HFFc6 (cell line): ENCODE measurements around the gene VAMP4. TPM values are rescaled to one million over a fixed set of nuclear protein-coding genes. Genes with fewer than 3 reads are reported as not detected.
A peak's percentile ranks its signal among the peaks of the same experiment; 100 is the strongest.

Experiments used
- DNase-seq: peaks from one replicate; pipeline ENCODE4 v3.0.0-alpha.2; 2018
- H3K27ac Mint-ChIP-seq: 2 replicates; pipeline ENCODE4 v1.8.0; 2020; ENCODE audit warnings: mild to moderate bottlenecking, mixed read lengths
- H3K27me3 Mint-ChIP-seq: 2 replicates; pipeline ENCODE4 v1.8.0; 2021; ENCODE audit warnings: mild to moderate bottlenecking, moderate library complexity, mixed read lengths; ENCODE audit not compliant: insufficient read depth
- H3K36me3 Mint-ChIP-seq: 2 replicates; pipeline ENCODE4 v1.8.0; 2021; ENCODE audit warnings: low read depth, mixed read lengths
- H3K4me1 Mint-ChIP-seq: 2 replicates; pipeline ENCODE4 v1.8.0; 2020; ENCODE audit warnings: low read depth, mixed read lengths
- H3K4me3 Mint-ChIP-seq: 2 replicates; pipeline ENCODE4 v1.8.0; 2020; ENCODE audit warnings: mild to moderate bottlenecking, moderate library complexity, mixed read lengths
- H3K9me3 Mint-ChIP-seq: 2 replicates; pipeline ENCODE4 v1.8.0; 2020; ENCODE audit warnings: mild to moderate bottlenecking, mixed read lengths
- total RNA-seq, 6 experiments: library from RNA; stranded (reverse); fragmentation: NEBNext Ultra II Directional; extraction: Animal tissue kit (Norgen Biotek cat#: 25700); gene quantifications; 2 replicates in 1 of 6; 3 replicates in 5 of 6; pipeline ENCODE4 v1.2.3, GENCODE V29; 2021
- TF ChIP-seq, protein P1 (sequence below): fragments of 200-600 bp; sonication (generic); IDR thresholded peaks from 2 replicates; pipeline ENCODE4 v1.5.0; 2021; ENCODE audit warnings: antibody characterized with exemption, mild to moderate bottlenecking

Gene VAMP4
- total RNA-seq, 6 experiments from 2014 or later: 12.8 to 14.7 (median 13.4) TPM

DNA sequence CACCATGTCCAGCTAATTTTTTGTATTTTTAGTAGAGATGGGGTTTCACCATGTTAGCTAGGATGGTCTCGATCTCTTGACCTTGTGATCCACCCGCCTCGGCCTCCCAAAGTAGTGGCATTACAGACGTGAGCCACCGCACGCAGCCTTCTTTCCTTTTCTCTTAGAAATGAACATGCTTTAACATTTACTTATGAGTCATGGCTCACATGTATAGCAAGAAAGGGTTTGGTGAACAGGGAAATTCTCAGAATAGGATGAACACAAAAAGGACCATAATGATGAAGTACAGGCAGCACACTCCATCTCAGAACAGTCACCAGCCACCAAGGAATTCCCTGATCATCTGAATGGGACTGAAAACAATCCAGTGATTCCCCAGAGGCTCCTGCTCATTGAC lies 9.4 kb upstream of the VAMP4 start:
- no peak overlapping the region for H3K27ac Mint-ChIP-seq
- no peak for DNase-seq
- H3K36me3 Mint-ChIP-seq: no peaks in the 10 kb centered on the region
- no peak overlapping the region for H3K4me3 Mint-ChIP-seq
- H3K4me1 Mint-ChIP-seq: peaks cover 19% of the 10 kb centered on the region
- no peaks in the 10 kb centered on the region for H3K9me3 Mint-ChIP-seq
- TF ChIP-seq, protein P1, sequence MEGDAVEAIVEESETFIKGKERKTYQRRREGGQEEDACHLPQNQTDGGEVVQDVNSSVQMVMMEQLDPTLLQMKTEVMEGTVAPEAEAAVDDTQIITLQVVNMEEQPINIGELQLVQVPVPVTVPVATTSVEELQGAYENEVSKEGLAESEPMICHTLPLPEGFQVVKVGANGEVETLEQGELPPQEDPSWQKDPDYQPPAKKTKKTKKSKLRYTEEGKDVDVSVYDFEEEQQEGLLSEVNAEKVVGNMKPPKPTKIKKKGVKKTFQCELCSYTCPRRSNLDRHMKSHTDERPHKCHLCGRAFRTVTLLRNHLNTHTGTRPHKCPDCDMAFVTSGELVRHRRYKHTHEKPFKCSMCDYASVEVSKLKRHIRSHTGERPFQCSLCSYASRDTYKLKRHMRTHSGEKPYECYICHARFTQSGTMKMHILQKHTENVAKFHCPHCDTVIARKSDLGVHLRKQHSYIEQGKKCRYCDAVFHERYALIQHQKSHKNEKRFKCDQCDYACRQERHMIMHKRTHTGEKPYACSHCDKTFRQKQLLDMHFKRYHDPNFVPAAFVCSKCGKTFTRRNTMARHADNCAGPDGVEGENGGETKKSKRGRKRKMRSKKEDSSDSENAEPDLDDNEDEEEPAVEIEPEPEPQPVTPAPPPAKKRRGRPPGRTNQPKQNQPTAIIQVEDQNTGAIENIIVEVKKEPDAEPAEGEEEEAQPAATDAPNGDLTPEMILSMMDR: no peak
- H3K27me3 Mint-ChIP-seq: peaks cover 1% of the 10 kb centered on the region; the same call in 1 of the 2 replicates

DNA sequence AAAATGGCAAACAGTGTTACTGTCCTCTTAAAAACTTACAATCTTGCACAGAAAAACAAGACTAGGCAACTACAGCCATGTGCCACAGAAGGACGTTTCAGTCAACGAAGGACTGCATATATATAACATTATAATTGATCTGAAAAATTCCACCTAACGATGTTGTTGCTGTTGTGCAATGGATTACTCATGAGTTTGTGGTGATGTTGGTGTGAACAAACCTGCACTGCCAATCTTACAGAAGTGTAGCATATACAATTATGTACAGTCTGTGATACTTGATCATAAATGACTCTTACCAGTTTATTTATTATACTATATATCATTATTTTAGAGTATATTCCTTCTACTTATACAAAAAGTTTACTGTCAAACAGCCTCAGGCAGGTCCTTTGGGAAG lies 6.8 kb upstream of the VAMP4 start:
- H3K9me3 Mint-ChIP-seq: no peaks in the 10 kb centered on the region
- no peak for DNase-seq
- peaks cover 1% of the 10 kb centered on the region; the same call in 1 of the 2 replicates for H3K27me3 Mint-ChIP-seq
- TF ChIP-seq, protein P1: no peak
- H3K4me1 Mint-ChIP-seq: peaks cover 14% of the 10 kb centered on the region
- H3K36me3 Mint-ChIP-seq: no peaks in the 10 kb centered on the region
- no peak overlapping the region for H3K27ac Mint-ChIP-seq
- H3K4me3 Mint-ChIP-seq: no peak overlapping the region

DNA sequence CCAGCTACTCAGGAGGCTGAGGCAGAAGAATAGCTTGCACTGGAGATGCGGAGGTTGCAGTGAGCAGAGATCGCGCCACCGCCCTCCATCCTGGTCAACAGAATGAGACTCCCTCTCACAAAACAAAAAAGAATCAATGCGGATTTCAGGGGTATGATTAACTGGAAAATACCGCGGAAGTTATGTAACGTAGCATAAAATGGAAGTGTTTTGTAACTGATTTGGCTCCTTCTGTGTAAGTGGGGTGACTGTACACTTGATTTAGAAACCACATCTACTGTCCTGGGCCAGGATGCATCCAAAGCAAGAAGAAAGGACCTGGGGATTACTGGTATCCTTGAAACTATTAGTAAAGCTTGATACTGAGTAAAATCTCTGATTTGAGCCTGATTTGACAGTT lies 3.1 kb upstream of the VAMP4 start:
- Mint-ChIP-seq H3K4me3 (no peak overlapping the region), H3K4me1 (peaks cover 37% of the 10 kb centered on the region), H3K36me3 (no peaks in the 10 kb centered on the region), H3K27me3 (no peaks in the 10 kb centered on the region; the same call in 1 of the 2 replicates), H3K9me3 (no peaks in the 10 kb centered on the region), H3K27ac (no peak overlapping the region)
- no peak for DNase-seq
- TF ChIP-seq, protein P1: no peak

DNA sequence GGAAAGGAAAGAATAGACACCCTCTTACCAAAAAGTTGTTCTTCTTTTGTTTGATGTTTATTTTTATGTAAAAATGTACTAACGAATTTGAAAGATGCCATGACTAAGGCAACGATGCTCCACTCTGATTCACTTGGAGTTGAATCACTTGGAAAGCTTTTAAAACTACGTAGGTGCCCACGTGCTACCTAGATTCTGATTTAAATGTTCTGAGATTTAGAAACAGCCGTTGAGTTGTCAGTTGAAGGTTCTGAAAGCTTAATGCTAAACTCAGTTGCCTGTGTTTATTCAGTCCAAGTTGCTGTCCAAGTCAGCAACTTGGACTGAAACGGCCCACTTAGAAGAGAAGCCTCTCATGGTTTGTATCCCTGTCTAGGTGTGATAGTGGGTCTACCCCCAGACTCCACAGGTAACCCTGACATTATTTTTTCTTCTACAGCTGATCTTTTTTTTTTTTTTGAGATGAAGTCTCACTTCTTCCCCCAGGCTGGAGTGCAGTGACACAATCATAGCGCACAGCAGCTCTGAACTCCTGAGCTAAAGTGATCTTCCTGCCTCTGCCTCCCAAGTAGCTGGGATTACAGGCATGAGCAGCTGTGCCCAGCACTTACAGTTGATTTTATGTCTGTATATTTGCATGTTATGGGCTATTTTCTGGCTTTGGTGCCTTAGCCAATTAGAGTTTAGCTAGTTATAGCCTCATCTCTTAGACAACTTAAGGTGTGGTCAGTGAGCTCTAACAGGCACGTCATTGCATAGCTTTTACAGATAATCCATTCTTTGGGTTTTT lies 1.4 kb upstream of the VAMP4 start:
- no peaks in the 10 kb centered on the region for H3K9me3 Mint-ChIP-seq
- peak overlapping the region; percentile 100 for H3K27ac Mint-ChIP-seq
- H3K4me3 Mint-ChIP-seq: peak overlapping the region; percentile 94
- no peaks in the 10 kb centered on the region; the same call in 1 of the 2 replicates for H3K36me3 Mint-ChIP-seq
- H3K27me3 Mint-ChIP-seq: no peaks in the 10 kb centered on the region; the same call in 1 of the 2 replicates
- peaks cover 54% of the 10 kb centered on the region for H3K4me1 Mint-ChIP-seq
- peak; percentile 90 for DNase-seq
- TF ChIP-seq, protein P1: peak; percentile 11; the same call in 1 of the 2 replicates

DNA sequence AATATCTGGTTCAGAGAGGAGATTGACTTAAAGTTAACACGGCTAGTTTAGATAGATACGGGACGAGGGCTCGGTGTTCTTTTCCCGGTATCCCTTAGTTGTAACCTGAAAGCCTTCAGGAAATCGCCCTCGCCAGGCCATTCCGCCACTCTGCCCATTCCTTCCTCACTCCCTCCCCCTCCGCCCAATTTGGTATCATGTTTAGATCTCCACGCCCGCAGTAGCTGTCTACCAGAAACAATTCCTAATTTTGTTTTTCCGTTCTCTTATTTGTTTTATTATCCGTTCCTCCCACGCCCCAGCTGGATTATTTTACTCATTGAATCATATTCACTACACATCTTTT lies 685 bp upstream of the VAMP4 start:
- TF ChIP-seq, protein P1: no peak
- no peaks in the 10 kb centered on the region for H3K9me3 Mint-ChIP-seq
- H3K36me3 Mint-ChIP-seq: no peaks in the 10 kb centered on the region; the same call in 1 of the 2 replicates
- peaks cover 57% of the 10 kb centered on the region for H3K4me1 Mint-ChIP-seq
- DNase-seq: peak; percentile 41
- peak overlapping the region; percentile 94 for H3K4me3 Mint-ChIP-seq
- peak overlapping the region; percentile 100 for H3K27ac Mint-ChIP-seq
- H3K27me3 Mint-ChIP-seq: no peaks in the 10 kb centered on the region; the same call in 1 of the 2 replicates
